ENCODE data around the gene DERL2.

DNA sequence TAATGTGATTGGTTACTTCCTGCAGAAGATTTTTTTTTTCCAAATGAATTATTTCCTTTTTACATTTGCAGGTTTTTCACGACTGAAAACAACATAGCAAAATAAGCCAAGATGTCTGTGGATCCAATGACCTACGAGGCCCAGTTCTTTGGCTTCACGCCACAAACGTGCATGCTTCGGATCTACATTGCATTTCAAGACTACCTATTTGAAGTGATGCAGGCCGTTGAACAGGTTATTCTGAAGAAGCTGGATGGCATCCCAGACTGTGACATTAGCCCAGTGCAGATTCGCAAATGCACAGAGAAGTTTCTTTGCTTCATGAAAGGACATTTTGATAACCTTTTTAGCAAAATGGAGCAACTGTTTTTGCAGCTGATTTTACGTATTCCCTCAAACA is 2.8 kb upstream of the DERL2 start:
- TF ChIP-seq, protein P1, sequence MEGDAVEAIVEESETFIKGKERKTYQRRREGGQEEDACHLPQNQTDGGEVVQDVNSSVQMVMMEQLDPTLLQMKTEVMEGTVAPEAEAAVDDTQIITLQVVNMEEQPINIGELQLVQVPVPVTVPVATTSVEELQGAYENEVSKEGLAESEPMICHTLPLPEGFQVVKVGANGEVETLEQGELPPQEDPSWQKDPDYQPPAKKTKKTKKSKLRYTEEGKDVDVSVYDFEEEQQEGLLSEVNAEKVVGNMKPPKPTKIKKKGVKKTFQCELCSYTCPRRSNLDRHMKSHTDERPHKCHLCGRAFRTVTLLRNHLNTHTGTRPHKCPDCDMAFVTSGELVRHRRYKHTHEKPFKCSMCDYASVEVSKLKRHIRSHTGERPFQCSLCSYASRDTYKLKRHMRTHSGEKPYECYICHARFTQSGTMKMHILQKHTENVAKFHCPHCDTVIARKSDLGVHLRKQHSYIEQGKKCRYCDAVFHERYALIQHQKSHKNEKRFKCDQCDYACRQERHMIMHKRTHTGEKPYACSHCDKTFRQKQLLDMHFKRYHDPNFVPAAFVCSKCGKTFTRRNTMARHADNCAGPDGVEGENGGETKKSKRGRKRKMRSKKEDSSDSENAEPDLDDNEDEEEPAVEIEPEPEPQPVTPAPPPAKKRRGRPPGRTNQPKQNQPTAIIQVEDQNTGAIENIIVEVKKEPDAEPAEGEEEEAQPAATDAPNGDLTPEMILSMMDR (IDR thresholded peaks at IDR 0.05; ENCODE audit: poor library complexity): no peak
- TF ChIP-seq EZH2phosphoT487 (IDR thresholded peaks at IDR 0.05; ENCODE audit: low read depth, severe bottlenecking, unreplicated experiment) (no peak), EZH2 (IDR thresholded peaks at IDR 0.05; ENCODE audit: borderline replicate concordance) (no peak)
